GM18511 (cell line): Measurements from ENCODE around the gene BCAS3.
"Not testable (repeated sequence)": the region's sequence is repeated elsewhere in the genome, so short reads cannot be mapped to it uniquely, and the experiment has no call there.

Experiments used
- ATAC-seq: cut with Tn5 transposase; IDR thresholded peaks from one replicate; pipeline ENCODE4 v1.9.1; 2021; ENCODE audit warnings: mild to moderate bottlenecking, moderate library complexity; ENCODE audit not compliant: unreplicated experiment

BCAS3 gene

GRCh38 chr17:60677308-60678117 lies at the start of gene BCAS3:
BCAS3 (plus strand) TSS chr17:60677851.
- ATAC-seq: peak; percentile 96

- no peak for ATAC-seq
Observed at GRCh38 chr17:60628252-60628889, 49.3 kb upstream of the BCAS3 start.

- no peak for ATAC-seq
Observed at GRCh38 chr17:60629120-60629519, 48.5 kb upstream of the BCAS3 start.

GRCh38 chr17:60630352-60630751 lies 47.3 kb upstream of the BCAS3 start:
- ATAC-seq: no peak

GRCh38 chr17:60631119-60631518 lies 46.5 kb upstream of the BCAS3 start:
- ATAC-seq: no peak

- ATAC-seq: no peak
Observed at GRCh38 chr17:60637683-60638082, 40.0 kb upstream of the BCAS3 start.

- no peak for ATAC-seq
Observed at GRCh38 chr17:60639019-60639330, 38.7 kb upstream of the BCAS3 start.

GRCh38 chr17:60640503-60640902 lies 37.1 kb upstream of the BCAS3 start:
- no peak for ATAC-seq

GRCh38 chr17:60641126-60641525 lies 36.5 kb upstream of the BCAS3 start:
- ATAC-seq: no peak

- ATAC-seq: no peak
Observed at GRCh38 chr17:60641810-60642220, 35.8 kb upstream of the BCAS3 start.

GRCh38 chr17:60645918-60646523 lies 31.6 kb upstream of the BCAS3 start:
- no peak for ATAC-seq

GRCh38 chr17:60646701-60647100 lies 30.9 kb upstream of the BCAS3 start:
- no peak for ATAC-seq

GRCh38 chr17:60647705-60648104 lies 29.9 kb upstream of the BCAS3 start:
- ATAC-seq: no peak

GRCh38 chr17:60652454-60653247 lies 25.0 kb upstream of the BCAS3 start:
- ATAC-seq: peak; percentile 96

GRCh38 chr17:60653569-60653968 lies 24.1 kb upstream of the BCAS3 start:
- no peak for ATAC-seq

GRCh38 chr17:60656499-60656898 lies 21.2 kb upstream of the BCAS3 start:
- no peak for ATAC-seq

- ATAC-seq: no peak
Observed at GRCh38 chr17:60659156-60659555, 18.5 kb upstream of the BCAS3 start.

- no peak for ATAC-seq
Observed at GRCh38 chr17:60661489-60661888, 16.2 kb upstream of the BCAS3 start.

- no peak for ATAC-seq
Observed at GRCh38 chr17:60664022-60664421, 13.6 kb upstream of the BCAS3 start.

GRCh38 chr17:60665602-60666001 lies 12.0 kb upstream of the BCAS3 start:
- no peak for ATAC-seq

- ATAC-seq: not testable (repeated sequence)
Observed at GRCh38 chr17:60668741-60669140, 8.9 kb upstream of the BCAS3 start.
